ENCODE results near the gene SPESP1. TPM values are rescaled to one million over a fixed set of nuclear protein-coding genes. Genes with fewer than 3 reads are reported as not detected.

The SPESP1 gene
- total RNA-seq, 1 donor from 2014 or later, result not detected

- Mint-ChIP-seq H3K4me1 (ENCODE audit: low read depth) (no peaks in the 10 kb centered on the region), H3K9me3 (ENCODE audit: low read depth) (peaks cover 12% of the 10 kb centered on the region), H3K4me3 (ENCODE audit: low read depth) (no peak overlapping the region), H3K36me3 (ENCODE audit: insufficient read depth) (no peaks in the 10 kb centered on the region), H3K27ac (no peak overlapping the region), H3K27me3 (no peaks in the 10 kb centered on the region)
- no peak for TF ChIP-seq CTCF (IDR thresholded peaks at IDR 0.05; ENCODE audit: unreplicated experiment)
- no peak for DNase-seq (ENCODE audit: low spot score, unreplicated experiment)
These were observed 50.5 kb downstream of the SPESP1 start for GRCh38 chr15:68980786-68981185.

GRCh38 chr15:68981941-68982340 lies 51.6 kb downstream of the SPESP1 start:
- no peak for TF ChIP-seq CTCF (IDR thresholded peaks at IDR 0.05; ENCODE audit: unreplicated experiment)
- no peaks in the 10 kb centered on the region for H3K27me3 Mint-ChIP-seq
- no peaks in the 10 kb centered on the region for H3K36me3 Mint-ChIP-seq (ENCODE audit: insufficient read depth)
- H3K27ac Mint-ChIP-seq, result no peak overlapping the region
- no peak overlapping the region for H3K4me3 Mint-ChIP-seq (ENCODE audit: low read depth)
- H3K9me3 Mint-ChIP-seq (ENCODE audit: low read depth), result peaks cover 9% of the 10 kb centered on the region
- DNase-seq (ENCODE audit: low spot score, unreplicated experiment), result no peak
- H3K4me1 Mint-ChIP-seq (ENCODE audit: low read depth), result no peaks in the 10 kb centered on the region

GRCh38 chr15:68982976-68983563 lies 52.7 kb downstream of the SPESP1 start:
- no peaks in the 10 kb centered on the region for H3K4me1 Mint-ChIP-seq (ENCODE audit: low read depth)
- H3K27ac Mint-ChIP-seq, result no peak overlapping the region
- H3K27me3 Mint-ChIP-seq, result no peaks in the 10 kb centered on the region
- no peaks in the 10 kb centered on the region for H3K36me3 Mint-ChIP-seq (ENCODE audit: insufficient read depth)
- H3K4me3 Mint-ChIP-seq (ENCODE audit: low read depth), result no peak overlapping the region
- H3K9me3 Mint-ChIP-seq (ENCODE audit: low read depth), result no peaks in the 10 kb centered on the region
- DNase-seq (ENCODE audit: low spot score, unreplicated experiment), result no peak
- TF ChIP-seq CTCF (IDR thresholded peaks at IDR 0.05; ENCODE audit: unreplicated experiment), result no peak

GRCh38 chr15:68983961-68984481 lies 53.7 kb downstream of the SPESP1 start:
- DNase-seq (ENCODE audit: low spot score, unreplicated experiment), result no peak
- Mint-ChIP-seq H3K4me3 (ENCODE audit: low read depth) (no peak overlapping the region), H3K4me1 (ENCODE audit: low read depth) (no peaks in the 10 kb centered on the region), H3K9me3 (ENCODE audit: low read depth) (no peaks in the 10 kb centered on the region), H3K36me3 (ENCODE audit: insufficient read depth) (no peaks in the 10 kb centered on the region), H3K27ac (no peak overlapping the region), H3K27me3 (no peaks in the 10 kb centered on the region)
- TF ChIP-seq CTCF (IDR thresholded peaks at IDR 0.05; ENCODE audit: unreplicated experiment), result no peak

- no peak for TF ChIP-seq CTCF (IDR thresholded peaks at IDR 0.05; ENCODE audit: unreplicated experiment)
- Mint-ChIP-seq H3K4me3 (ENCODE audit: low read depth) (no peak overlapping the region), H3K27me3 (no peaks in the 10 kb centered on the region), H3K36me3 (ENCODE audit: insufficient read depth) (no peaks in the 10 kb centered on the region), H3K27ac (no peak overlapping the region), H3K9me3 (ENCODE audit: low read depth) (no peaks in the 10 kb centered on the region), H3K4me1 (ENCODE audit: low read depth) (no peaks in the 10 kb centered on the region)
- no peak for DNase-seq (ENCODE audit: low spot score, unreplicated experiment)
These were observed 54.3 kb downstream of the SPESP1 start for GRCh38 chr15:68984586-68984985.

All from progenitor cell of endocrine pancreas (in vitro differentiated cells).